ENCODE data around the gene RPS6KA1.

The RPS6KA1 gene

DNA sequence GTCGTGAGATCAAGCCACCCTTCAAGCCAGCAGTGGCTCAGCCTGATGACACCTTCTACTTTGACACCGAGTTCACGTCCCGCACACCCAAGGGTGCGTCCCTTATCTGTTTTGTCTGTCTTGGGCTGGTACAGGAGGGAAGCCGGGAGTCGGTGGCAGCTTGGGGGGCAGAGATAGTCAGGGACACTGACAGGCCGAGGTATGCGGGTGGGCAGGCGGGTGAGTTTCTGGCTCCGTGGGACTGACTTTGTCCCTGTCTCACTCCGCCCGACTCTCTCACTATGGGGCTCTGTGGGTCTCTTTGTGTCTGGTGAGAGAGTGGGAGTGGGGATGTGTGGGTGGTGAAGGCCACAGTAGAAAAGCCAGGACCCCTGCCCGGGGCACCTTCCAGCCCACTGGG, 27.4 kb downstream of the RPS6KA1 start:
- TF ChIP-seq GATA3 (IDR thresholded peaks at IDR 0.05; ENCODE audit: low read depth, low read length), result no peak

DNA sequence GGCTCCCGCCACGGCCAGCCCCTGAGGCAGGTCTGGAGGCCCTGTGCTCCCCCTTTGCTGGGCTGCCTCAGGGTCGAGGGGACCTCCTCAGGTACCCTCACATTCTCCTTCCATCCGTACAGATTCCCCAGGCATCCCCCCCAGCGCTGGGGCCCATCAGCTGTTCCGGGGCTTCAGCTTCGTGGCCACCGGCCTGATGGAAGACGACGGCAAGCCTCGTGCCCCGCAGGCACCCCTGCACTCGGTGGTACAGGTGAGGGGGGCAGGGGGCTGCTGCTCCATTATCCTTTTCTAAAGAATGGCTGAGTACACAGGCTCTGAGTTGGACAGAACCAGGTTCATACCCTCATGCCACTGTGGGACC, 29.1 kb downstream of the RPS6KA1 start:
- TF ChIP-seq GATA3 (IDR thresholded peaks at IDR 0.05; ENCODE audit: low read depth, low read length), result no peak
- TF ChIP-seq GATA2 (IDR thresholded peaks at IDR 0.05; ENCODE audit: low read depth, low read length), result no peak

DNA sequence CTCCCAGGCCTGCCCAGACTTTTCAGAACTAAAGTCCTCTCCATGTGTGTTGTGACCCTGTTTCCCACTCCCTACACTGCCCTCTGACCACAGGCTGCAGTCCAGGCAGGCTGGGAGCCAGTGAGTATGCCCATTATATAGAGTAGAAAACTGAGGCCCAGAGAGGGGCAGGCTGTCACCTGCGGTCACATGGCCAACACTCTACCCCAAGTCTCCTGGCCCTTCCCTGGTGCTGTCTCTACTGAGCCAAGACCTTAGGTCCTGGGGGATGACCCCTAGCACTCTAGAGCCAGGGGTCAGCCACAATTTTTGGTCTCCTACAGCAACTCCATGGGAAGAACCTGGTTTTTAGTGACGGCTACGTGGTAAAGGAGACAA, 30.8 kb downstream of the RPS6KA1 start:
- TF ChIP-seq GATA3 (IDR thresholded peaks at IDR 0.05; ENCODE audit: low read depth, low read length) (no peak), GATA2 (IDR thresholded peaks at IDR 0.05; ENCODE audit: low read depth, low read length) (no peak)

DNA sequence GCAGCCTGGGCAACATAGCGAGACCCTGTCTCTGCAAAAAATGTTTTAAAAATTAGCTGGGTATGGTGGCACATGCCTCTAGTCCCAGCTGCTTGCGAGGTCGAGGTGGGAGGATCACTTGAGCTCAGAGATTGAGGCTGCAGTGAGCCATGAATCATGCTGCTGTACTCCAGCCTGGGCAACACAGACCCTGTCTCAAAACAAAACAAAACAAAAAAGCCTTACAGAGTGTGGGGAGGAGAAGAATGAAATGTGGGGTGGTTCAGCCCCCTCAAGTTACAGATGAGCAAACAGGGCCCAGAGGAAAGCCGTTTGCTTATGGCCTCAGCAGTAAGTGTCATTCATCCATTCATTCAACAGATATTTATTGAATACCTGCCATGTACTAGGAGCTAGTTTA, 40.7 kb downstream of the RPS6KA1 start:
- TF ChIP-seq GATA2 (IDR thresholded peaks at IDR 0.05; ENCODE audit: low read depth, low read length) (no peak), GATA3 (IDR thresholded peaks at IDR 0.05; ENCODE audit: low read depth, low read length) (no peak)

DNA sequence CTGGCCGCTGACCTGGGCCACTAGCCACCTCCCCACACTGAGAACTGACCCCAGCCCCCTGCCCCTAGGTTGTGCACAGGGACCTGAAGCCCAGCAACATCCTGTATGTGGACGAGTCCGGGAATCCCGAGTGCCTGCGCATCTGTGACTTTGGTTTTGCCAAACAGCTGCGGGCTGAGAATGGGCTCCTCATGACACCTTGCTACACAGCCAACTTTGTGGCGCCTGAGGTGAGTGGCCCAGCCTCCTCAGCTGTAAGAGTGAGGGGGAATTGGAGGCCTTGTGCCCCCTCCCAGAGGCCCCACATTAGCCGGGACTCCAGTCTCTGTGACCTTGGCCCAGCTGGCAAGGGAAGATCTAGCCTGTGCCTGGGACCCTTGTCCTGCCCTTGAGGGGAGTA, 41.8 kb downstream of the RPS6KA1 start:
- TF ChIP-seq GATA3 (IDR thresholded peaks at IDR 0.05; ENCODE audit: low read depth, low read length) (no peak), GATA2 (IDR thresholded peaks at IDR 0.05; ENCODE audit: low read depth, low read length) (no peak)

DNA sequence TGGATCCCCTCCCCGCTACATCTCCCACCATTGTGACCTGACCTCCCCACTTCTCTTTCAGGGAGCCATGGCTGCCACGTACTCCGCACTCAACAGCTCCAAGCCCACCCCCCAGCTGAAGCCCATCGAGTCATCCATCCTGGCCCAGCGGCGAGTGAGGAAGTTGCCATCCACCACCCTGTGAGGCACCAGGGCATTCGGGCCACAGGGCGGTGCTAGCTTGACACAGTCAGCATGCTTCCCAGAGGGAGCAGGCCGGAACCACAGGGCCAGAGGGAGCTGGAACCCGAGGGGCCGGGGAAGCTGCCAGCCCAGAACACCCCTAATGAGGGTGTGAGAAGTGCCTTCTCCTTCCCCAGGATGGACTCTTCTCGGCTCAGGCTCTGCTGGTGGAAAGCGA, 44.5 kb downstream of the RPS6KA1 start:
- TF ChIP-seq GATA2 (IDR thresholded peaks at IDR 0.05; ENCODE audit: low read depth, low read length) (no peak), GATA3 (IDR thresholded peaks at IDR 0.05; ENCODE audit: low read depth, low read length) (no peak)

DNA sequence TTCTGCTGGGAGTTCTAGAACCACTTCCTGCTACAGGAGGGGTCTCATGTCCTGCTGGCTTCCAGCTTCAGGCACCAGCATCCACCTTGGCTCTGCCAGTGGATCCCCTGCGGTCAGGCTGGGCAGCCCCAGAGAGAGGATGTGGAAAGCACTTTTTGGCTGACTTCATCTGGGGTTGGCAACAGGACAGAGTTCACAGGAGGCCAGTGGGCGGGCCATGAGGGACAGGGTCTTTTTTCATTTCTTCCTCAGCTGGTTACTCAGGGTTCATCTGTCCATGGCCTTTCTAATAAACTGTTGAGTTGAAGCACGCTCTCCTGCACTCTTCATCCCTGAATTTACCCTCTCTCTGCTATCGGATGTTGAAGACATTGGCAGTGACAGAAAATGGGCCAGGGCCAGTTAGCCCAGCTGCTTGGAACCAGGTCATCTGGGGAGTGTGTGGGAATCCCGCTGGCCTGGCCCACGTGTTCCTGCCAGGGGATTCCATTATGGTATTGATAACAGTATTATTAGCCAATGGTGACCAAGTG, 45.2 kb downstream of the RPS6KA1 start:
- TF ChIP-seq GATA2 (IDR thresholded peaks at IDR 0.05; ENCODE audit: low read depth, low read length) (no peak), GATA3 (IDR thresholded peaks at IDR 0.05; ENCODE audit: low read depth, low read length) (no peak)

DNA sequence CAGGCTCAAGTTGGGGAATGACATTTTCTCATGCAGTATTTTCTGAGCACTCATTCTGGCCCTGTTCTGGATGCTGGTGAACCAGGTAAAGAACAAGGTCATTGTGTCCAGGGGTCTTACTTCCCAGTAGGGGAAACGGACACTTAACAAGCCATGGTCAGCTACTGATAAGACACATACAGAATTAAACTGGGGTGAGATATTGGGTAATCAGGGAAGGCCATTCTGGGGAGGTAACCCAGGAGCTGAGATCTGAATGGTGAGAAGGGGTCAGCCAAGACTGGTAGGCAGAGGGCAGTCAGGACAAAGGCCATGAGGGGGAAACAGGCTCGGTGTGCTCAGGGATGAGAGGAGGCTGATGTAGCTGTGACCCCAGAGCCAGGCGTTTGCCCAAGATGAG, 45.8 kb downstream of the RPS6KA1 start:
- no peak for TF ChIP-seq GATA2 (IDR thresholded peaks at IDR 0.05; ENCODE audit: low read depth, low read length)
- no peak for TF ChIP-seq GATA3 (IDR thresholded peaks at IDR 0.05; ENCODE audit: low read depth, low read length)

DNA sequence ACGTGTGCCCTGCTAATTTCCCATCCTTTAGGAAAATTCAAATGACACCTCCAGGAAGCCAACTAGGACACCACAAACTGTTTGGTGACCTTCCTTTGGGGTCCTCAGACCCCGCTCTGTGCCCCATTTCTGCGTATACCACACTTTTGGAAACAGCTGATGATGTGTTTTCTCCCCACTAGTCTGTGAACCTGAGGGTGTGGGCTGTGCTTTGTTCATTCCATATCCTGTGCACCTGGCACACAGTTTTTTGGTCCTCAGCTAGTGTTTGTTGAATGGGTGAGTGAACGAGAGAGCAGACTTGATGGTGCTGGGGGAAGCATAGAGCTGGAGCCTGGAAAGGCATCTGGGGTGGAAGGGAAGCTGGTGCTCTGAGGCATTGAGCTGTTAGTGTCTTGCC, 48.6 kb downstream of the RPS6KA1 start:
- TF ChIP-seq GATA2 (IDR thresholded peaks at IDR 0.05; ENCODE audit: low read depth, low read length), result no peak
- no peak for TF ChIP-seq GATA3 (IDR thresholded peaks at IDR 0.05; ENCODE audit: low read depth, low read length)

DNA sequence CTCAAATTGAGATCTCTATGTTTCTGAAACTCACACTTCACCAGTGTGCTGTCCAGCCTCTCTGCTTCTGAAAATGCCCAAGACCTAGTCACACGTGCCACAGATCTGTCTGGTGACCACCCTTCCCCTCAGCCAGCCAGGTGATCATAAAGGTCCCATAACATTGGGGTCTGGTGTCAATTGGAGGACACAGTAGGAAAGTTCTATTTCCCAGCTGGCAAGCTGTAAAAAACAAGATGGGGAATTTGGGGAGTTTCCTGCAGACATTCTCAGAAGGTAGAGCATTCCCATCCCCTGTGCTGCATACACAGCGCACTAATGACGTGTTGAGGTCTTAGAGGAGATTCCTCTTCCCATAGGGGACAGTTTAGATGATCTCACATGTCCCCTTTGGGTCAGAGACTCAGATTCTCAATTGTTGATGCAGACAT, 50.1 kb downstream of the RPS6KA1 start:
- no peak for TF ChIP-seq GATA2 (IDR thresholded peaks at IDR 0.05; ENCODE audit: low read depth, low read length)
- no peak for TF ChIP-seq GATA3 (IDR thresholded peaks at IDR 0.05; ENCODE audit: low read depth, low read length)

DNA sequence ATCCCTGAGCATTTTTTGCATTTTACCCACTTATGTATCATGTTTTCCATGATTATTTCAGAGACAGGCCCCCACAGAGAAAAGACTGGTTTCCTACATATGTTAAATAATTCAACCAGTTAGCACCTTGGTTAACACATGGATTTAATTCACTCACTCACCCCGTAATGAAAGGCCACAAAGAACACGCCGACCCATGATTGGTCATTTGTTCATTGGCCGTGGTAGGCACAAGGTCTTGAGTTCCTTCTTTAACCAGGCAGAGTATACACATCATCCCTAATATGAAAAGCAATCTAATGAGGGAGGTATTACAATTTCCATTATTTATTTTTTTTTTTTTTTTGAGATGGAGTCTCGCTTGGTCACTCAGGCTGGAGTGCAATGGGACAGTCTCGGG, 50.6 kb downstream of the RPS6KA1 start:
- no peak for TF ChIP-seq GATA2 (IDR thresholded peaks at IDR 0.05; ENCODE audit: low read depth, low read length)
- TF ChIP-seq GATA3 (IDR thresholded peaks at IDR 0.05; ENCODE audit: low read depth, low read length), result no peak

DNA sequence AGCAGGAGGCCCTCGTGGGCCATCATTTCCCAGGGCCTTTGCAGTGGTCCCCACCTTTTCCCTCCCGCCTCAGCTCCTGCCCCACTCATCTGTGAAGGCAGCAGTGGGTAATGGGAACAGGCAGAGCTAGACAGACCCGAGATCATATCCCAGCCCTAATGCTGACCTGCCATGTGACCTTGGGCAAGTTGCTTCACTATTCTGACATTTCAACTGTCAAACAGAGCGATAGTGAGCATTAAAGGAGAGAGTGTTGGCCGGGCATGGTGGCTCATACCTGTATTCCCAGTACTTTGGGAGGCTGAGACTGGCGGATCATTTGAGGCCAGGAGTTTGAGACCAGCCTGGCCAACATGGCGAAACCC, 51.7 kb downstream of the RPS6KA1 start:
- TF ChIP-seq GATA3 (IDR thresholded peaks at IDR 0.05; ENCODE audit: low read depth, low read length) (no peak), GATA2 (IDR thresholded peaks at IDR 0.05; ENCODE audit: low read depth, low read length) (no peak)

DNA sequence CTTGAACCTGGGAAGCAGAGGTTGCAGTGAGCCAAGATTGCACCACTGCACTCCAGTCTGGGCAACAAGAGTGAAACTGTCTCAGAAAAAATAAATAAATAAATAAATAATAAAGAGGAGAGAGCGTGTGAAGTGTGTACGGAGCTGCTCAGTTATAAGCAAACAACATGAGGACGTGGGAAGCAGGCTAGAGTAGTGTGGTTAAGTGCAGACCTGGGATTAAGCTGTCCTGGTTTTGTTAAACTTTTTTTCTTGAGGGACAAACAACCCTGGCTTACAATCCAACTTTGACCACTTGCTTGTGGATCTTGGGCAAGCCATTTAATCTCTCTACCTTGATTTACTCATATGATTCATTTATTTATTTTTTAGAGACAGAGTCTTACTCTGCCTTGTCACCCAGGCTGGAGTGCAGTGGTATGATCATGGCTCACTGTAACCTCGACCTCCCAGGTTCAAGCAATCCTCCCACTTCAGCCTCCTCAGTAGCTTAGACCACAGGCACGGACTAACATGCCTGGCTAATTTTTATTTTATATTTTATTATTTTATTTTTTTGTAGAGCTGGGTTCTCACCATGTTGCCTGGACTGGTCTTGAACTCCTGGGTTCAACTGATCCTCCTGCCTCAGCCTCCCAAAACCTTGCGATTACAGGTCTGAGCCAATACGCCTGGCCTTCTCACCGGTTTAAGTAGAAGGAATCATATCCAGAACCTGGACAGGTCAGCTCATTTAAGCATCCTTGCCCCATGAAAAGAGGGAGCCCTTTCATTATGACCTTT, 52.7 kb downstream of the RPS6KA1 start:
- no peak for TF ChIP-seq GATA2 (IDR thresholded peaks at IDR 0.05; ENCODE audit: low read depth, low read length)
- TF ChIP-seq GATA3 (IDR thresholded peaks at IDR 0.05; ENCODE audit: low read depth, low read length), result no peak

DNA sequence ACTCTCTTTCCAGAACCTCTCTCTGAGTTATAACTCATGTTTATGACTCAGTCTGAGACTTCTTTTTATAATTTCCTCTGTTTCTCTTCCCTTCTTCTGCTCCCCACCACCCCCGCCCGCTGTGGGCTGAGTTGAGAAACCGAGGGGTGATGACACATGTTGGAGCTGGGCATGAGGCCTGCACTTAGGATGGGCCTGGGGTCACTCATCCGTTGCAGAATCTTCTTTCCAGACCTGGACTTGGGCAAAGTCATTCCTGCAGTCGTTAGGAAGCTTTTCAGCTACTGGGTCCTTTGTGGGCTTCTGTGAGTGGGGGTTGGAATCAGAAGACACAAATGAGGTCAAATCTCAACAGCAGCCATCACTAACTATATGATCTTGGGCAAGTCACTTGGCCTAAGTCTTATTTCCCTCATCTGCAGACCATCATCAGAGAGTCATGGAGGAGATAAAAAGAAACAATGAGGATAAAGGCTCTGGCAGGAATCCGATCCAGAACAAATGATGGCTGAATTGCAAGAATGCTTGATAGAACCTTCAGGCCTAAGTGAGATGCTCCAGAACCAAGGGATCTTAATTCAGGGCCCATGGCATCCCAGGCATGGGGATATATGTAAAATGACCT, 53.4 kb downstream of the RPS6KA1 start:
- no peak for TF ChIP-seq GATA3 (IDR thresholded peaks at IDR 0.05; ENCODE audit: low read depth, low read length)
- TF ChIP-seq GATA2 (IDR thresholded peaks at IDR 0.05; ENCODE audit: low read depth, low read length), result no peak
